ENCODE measurements around the gene REEP3.
A peak's percentile ranks its signal among the peaks of the same experiment; 100 is the strongest.

The REEP3 gene

GRCh38 chr10:63544418-63544817, 23.2 kb downstream of the REEP3 start:
- no peak for TF ChIP-seq ESRRG (CRISPR knock-in tag; IDR thresholded peaks at IDR 0.05)
- no peak for TF ChIP-seq ZFP30 (CRISPR knock-in tag; IDR thresholded peaks at IDR 0.05)
- ATAC-seq: no peak

GRCh38 chr10:63547628-63548360, 26.6 kb downstream of the REEP3 start:
- peak; percentile 70 for ATAC-seq
- TF ChIP-seq OSR1 (CRISPR knock-in tag; IDR thresholded peaks at IDR 0.05) (no peak), ZNF70 (CRISPR knock-in tag; IDR thresholded peaks at IDR 0.05) (peak; percentile 57; the same call in 1 of the 2 replicates)

- TF ChIP-seq PATZ1 (CRISPR knock-in tag; IDR thresholded peaks at IDR 0.05; ENCODE audit: borderline replicate concordance): no peak
- no peak for TF ChIP-seq TCF4 (CRISPR knock-in tag; IDR thresholded peaks at IDR 0.05; ENCODE audit: borderline replicate concordance)
- TF ChIP-seq POU6F1 (CRISPR knock-in tag; IDR thresholded peaks at IDR 0.05; ENCODE audit: borderline replicate concordance, low read depth): no peak
- TF ChIP-seq CSDC2 (CRISPR knock-in tag; IDR thresholded peaks at IDR 0.05): no peak
- TF ChIP-seq CREB5 (CRISPR knock-in tag; IDR thresholded peaks at IDR 0.05; ENCODE audit: low read depth): no peak
- TF ChIP-seq OSR1 (CRISPR knock-in tag; IDR thresholded peaks at IDR 0.05): no peak
- TF ChIP-seq ZFP30 (CRISPR knock-in tag; IDR thresholded peaks at IDR 0.05): no peak
- TF ChIP-seq ARNTL (CRISPR knock-in tag; IDR thresholded peaks at IDR 0.05; ENCODE audit: borderline replicate concordance, low read depth): no peak
- no peak for TF ChIP-seq CSRNP3 (CRISPR knock-in tag; IDR thresholded peaks at IDR 0.05)
- no peak for TF ChIP-seq ZNF565 (CRISPR knock-in tag; conservative IDR thresholded peaks at IDR 0.05; ENCODE audit: low read depth)
- no peak for TF ChIP-seq RARB (CRISPR knock-in tag; IDR thresholded peaks at IDR 0.05)
- no peak for TF ChIP-seq ISL1 (CRISPR knock-in tag; IDR thresholded peaks at IDR 0.05)
- TF ChIP-seq TSHZ2 (CRISPR knock-in tag; IDR thresholded peaks at IDR 0.05): no peak
- TF ChIP-seq ZC3H10 (CRISPR knock-in tag; IDR thresholded peaks at IDR 0.05): no peak
- TF ChIP-seq TOX (CRISPR knock-in tag; IDR thresholded peaks at IDR 0.05; ENCODE audit: borderline replicate concordance): no peak
- no peak for TF ChIP-seq BACH2 (CRISPR knock-in tag; IDR thresholded peaks at IDR 0.05; ENCODE audit: borderline replicate concordance)
- ATAC-seq: no peak
Observed at GRCh38 chr10:63548860-63549259, 27.7 kb downstream of the REEP3 start.

- no peak for ATAC-seq
- TF ChIP-seq ARNTL (CRISPR knock-in tag; IDR thresholded peaks at IDR 0.05; ENCODE audit: borderline replicate concordance, low read depth): no peak
- TF ChIP-seq TSHZ2 (CRISPR knock-in tag; IDR thresholded peaks at IDR 0.05): no peak
- no peak for TF ChIP-seq CSRNP3 (CRISPR knock-in tag; IDR thresholded peaks at IDR 0.05)
- no peak for TF ChIP-seq CREB5 (CRISPR knock-in tag; IDR thresholded peaks at IDR 0.05; ENCODE audit: low read depth)
- no peak for TF ChIP-seq TCF4 (CRISPR knock-in tag; IDR thresholded peaks at IDR 0.05; ENCODE audit: borderline replicate concordance)
Observed at GRCh38 chr10:63549810-63550209, 28.6 kb downstream of the REEP3 start.

Data from SK-N-SH treated with all-trans-retinoic acid at 6 μM for 48 hours (cell line).